Brain microvascular endothelial cell (primary cell): ENCODE results near the gene ADGRV1.

ENCODE experiments used
- DNase-seq: peaks from one replicate; pipeline ENCODE4 v3.0.0-alpha.2; 2020
- H3K27ac ChIP-seq: fragments of 250-450 bp; sonication (Bioruptor Pico); 2 replicates; pipeline ENCODE4 v1.5.1; 2020; ENCODE audit warnings: mild to moderate bottlenecking, moderate library complexity
- H3K27me3 ChIP-seq: fragments of 250-450 bp; sonication (Bioruptor Pico); replicated peaks from 2 replicates; pipeline ENCODE4 v1.5.1; 2020; ENCODE audit warnings: mild to moderate bottlenecking
- H3K36me3 ChIP-seq: fragments of 250-450 bp; sonication (Bioruptor Pico); replicated peaks from 2 replicates; pipeline ENCODE4 v1.5.1; 2020; ENCODE audit warnings: mild to moderate bottlenecking
- H3K4me3 ChIP-seq: 2 replicates; pipeline ENCODE4 v1.5.1; 2011; ENCODE audit warnings: low read depth, mild to moderate bottlenecking, control low read depth, low read length, moderate library complexity
- in situ Hi-C: cut with HindIII; loops from 2 replicates; pipeline ENCODE4 v1.10.0; 2017; ENCODE audit warnings: low sequenced_read_pairs, low pct_ligation_motif_present
- TF ChIP-seq, protein P1 (sequence below): IDR thresholded peaks from 2 replicates; pipeline ENCODE4 v1.5.1; 2011; ENCODE audit warnings: low read depth, mild to moderate bottlenecking, moderate library complexity, low read length, control low read depth, inconsistent platforms; ENCODE audit errors: missing control alignments

The ADGRV1 gene

GRCh38 chr5:90981177-90981576 is 422.6 kb downstream of the ADGRV1 start:
- in situ Hi-C loops, result no loop called here
- H3K36me3 ChIP-seq, result no peaks in the 10 kb centered on the region

GRCh38 chr5:90981821-90982220 is 423.2 kb downstream of the ADGRV1 start:
- no peak overlapping the region for H3K27ac ChIP-seq
- H3K36me3 ChIP-seq, result no peaks in the 10 kb centered on the region
- H3K27me3 ChIP-seq, result no peaks in the 10 kb centered on the region
- no peak for DNase-seq
- in situ Hi-C loops, result no loop called here
- no peak overlapping the region for H3K4me3 ChIP-seq
- TF ChIP-seq, protein P1, sequence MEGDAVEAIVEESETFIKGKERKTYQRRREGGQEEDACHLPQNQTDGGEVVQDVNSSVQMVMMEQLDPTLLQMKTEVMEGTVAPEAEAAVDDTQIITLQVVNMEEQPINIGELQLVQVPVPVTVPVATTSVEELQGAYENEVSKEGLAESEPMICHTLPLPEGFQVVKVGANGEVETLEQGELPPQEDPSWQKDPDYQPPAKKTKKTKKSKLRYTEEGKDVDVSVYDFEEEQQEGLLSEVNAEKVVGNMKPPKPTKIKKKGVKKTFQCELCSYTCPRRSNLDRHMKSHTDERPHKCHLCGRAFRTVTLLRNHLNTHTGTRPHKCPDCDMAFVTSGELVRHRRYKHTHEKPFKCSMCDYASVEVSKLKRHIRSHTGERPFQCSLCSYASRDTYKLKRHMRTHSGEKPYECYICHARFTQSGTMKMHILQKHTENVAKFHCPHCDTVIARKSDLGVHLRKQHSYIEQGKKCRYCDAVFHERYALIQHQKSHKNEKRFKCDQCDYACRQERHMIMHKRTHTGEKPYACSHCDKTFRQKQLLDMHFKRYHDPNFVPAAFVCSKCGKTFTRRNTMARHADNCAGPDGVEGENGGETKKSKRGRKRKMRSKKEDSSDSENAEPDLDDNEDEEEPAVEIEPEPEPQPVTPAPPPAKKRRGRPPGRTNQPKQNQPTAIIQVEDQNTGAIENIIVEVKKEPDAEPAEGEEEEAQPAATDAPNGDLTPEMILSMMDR, result no peak

More at GRCh38 chr5:90981177-90981576, 422.6 kb downstream of the ADGRV1 start:
- Histone ChIP-seq H3K27me3 (no peaks in the 10 kb centered on the region), H3K27ac (no peak overlapping the region), H3K4me3 (no peak overlapping the region)
- no peak for DNase-seq
- TF ChIP-seq, protein P1, result no peak

GRCh38 chr5:90982576-90982975 is 424.0 kb downstream of the ADGRV1 start:
- Histone ChIP-seq H3K27ac (peak overlapping the region; percentile 60), H3K4me3 (no peak overlapping the region), H3K27me3 (no peaks in the 10 kb centered on the region), H3K36me3 (no peaks in the 10 kb centered on the region)
- peak; percentile 69 for DNase-seq
- TF ChIP-seq, protein P1, result no peak
- in situ Hi-C loops, result no loop called here

GRCh38 chr5:90983148-90983547 is 424.6 kb downstream of the ADGRV1 start:
- in situ Hi-C loops, result no loop called here
- peak; percentile 96 for DNase-seq
- H3K4me3 ChIP-seq, result no peak overlapping the region
- no peaks in the 10 kb centered on the region for H3K27me3 ChIP-seq
- peak overlapping the region; percentile 60 for H3K27ac ChIP-seq
- TF ChIP-seq, protein P1, result no peak
- no peaks in the 10 kb centered on the region for H3K36me3 ChIP-seq

- no peak for DNase-seq
- no peaks in the 10 kb centered on the region for H3K36me3 ChIP-seq
- TF ChIP-seq, protein P1, result no peak
- peak overlapping the region; percentile 15 for H3K27ac ChIP-seq
- no peak overlapping the region for H3K4me3 ChIP-seq
- in situ Hi-C loops, result no loop called here
- no peaks in the 10 kb centered on the region for H3K27me3 ChIP-seq
Measured at GRCh38 chr5:90983711-90984124, 425.1 kb downstream of the ADGRV1 start.

DNA sequence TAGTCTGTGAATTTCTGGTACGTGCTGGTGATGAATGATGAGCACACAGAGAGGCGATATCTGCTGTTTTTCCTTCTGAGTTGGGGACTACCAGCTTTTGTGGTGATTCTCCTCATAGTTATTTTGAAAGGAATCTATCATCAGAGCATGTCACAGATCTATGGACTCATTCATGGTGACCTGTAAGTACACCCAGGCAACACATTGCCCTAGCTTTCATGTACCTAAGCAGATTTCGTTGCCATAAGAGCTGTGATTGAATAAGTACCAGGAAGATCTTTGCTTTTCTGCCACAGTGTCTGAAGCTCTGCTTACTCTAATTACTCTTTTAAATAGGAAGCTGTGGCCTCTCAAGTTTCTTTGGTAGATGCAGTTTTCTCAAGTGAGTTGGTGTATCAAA is 426.7 kb downstream of the ADGRV1 start:
- peak; percentile 7 for DNase-seq
- Histone ChIP-seq H3K27ac (peak overlapping the region; percentile 3), H3K36me3 (no peaks in the 10 kb centered on the region), H3K4me3 (no peak overlapping the region), H3K27me3 (no peaks in the 10 kb centered on the region)
- TF ChIP-seq, protein P1, result no peak
- in situ Hi-C loops, result no loop called here
